GM19324 (cell line): ENCODE data around the gene CDKL1.

Experiments
- ATAC-seq: cut with Tn5 transposase; IDR thresholded peaks from one replicate; pipeline ENCODE4 v1.9.1; 2021; ENCODE audit warnings: mild to moderate bottlenecking, moderate library complexity; ENCODE audit not compliant: unreplicated experiment, low FRiP score

CDKL1 gene

GRCh38 chr14:50396631-50397389, at the start of gene CDKL1:
CDKL1 (minus strand) TSS chr14:50396881; CDS start chr14:50395868, 1,013 bp downstream.
- ATAC-seq, result peak; percentile 56

DNA sequence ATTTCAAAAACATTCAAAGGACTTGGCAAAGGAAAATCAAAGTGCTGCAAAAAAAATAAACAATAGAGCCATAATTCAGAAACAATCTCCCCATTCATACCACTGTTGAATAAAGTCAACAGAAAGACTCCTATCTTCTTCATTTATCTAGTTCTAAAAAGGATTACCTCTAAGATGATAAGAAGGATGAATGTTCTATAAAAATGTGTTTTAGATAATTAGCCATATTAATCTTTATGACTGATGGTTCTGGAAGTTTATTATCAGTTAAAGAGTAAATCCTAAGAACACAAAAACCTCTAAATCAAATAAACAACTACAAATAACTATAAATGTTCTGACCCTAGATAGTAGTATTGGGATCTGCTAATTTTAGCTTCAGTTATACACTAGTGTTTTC, 37.8 kb upstream of the CDKL1 start:
- ATAC-seq, result no peak

DNA sequence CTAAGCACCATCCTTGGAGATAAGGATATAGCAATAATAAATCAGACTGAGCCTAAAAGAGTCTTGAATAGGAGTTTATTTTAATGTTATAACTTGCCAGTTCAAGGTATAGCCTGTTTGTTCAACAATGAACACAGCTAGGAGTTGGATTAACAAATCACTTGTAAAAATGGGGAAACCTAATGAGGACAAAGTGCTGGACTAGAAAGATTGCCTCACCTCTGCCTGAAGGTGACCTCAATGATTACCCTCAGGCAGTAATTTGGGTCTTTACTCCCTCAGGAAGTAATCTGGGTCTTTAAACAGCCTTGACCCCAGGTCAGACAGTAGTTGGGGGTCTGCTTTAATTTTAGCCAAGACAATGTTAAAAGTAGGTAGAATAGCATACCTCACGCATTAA, 35.5 kb upstream of the CDKL1 start:
- no peak for ATAC-seq

GRCh38 chr14:50425816-50426215, 29.1 kb upstream of the CDKL1 start:
- ATAC-seq, result no peak

GRCh38 chr14:50425105-50425504, 28.4 kb upstream of the CDKL1 start:
- no peak for ATAC-seq

DNA sequence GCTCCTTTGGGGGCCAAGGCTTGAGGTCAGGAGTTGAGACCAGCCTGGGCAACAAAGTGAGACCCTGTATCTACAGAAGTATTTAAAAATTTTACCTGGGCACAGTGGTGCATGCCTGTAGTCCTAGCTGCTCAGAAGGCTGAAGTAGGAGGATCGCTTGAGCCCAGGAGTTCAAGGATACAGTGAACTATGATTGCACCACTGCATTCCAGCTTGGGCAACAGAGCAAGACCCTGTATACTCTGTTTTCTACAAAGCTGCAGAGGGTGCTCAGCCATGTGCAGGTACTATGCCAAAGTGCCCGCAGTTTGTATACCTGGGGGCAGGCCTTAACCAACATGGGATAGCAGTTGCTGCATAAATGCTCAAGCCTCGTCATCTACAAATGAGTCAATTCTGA, 26.8 kb upstream of the CDKL1 start:
- no peak for ATAC-seq

GRCh38 chr14:50421499-50421898, 24.8 kb upstream of the CDKL1 start:
- ATAC-seq, result no peak

DNA sequence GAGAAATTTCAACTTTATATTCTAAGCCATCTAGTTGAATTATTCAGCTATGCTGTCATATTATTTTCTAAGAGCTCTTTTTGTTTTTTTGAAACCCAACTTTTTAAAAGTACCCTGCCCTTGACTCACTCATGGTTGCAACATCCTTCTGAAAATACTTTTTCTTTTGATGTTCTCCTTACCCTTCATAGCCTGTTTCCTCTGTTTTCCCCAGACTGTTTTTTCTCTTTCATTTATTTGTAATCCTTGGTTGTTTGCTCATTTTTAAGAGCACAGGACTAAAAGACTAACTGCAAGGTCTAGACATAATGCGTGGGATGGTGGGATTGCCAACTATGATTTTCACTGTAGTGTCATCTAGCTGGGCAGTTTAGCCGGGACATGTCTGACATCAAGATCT, 21.2 kb upstream of the CDKL1 start:
- no peak for ATAC-seq

- ATAC-seq, result no peak
Observed at GRCh38 chr14:50410921-50411320, 14.2 kb upstream of the CDKL1 start.

GRCh38 chr14:50410071-50410470, 13.4 kb upstream of the CDKL1 start:
- no peak for ATAC-seq

DNA sequence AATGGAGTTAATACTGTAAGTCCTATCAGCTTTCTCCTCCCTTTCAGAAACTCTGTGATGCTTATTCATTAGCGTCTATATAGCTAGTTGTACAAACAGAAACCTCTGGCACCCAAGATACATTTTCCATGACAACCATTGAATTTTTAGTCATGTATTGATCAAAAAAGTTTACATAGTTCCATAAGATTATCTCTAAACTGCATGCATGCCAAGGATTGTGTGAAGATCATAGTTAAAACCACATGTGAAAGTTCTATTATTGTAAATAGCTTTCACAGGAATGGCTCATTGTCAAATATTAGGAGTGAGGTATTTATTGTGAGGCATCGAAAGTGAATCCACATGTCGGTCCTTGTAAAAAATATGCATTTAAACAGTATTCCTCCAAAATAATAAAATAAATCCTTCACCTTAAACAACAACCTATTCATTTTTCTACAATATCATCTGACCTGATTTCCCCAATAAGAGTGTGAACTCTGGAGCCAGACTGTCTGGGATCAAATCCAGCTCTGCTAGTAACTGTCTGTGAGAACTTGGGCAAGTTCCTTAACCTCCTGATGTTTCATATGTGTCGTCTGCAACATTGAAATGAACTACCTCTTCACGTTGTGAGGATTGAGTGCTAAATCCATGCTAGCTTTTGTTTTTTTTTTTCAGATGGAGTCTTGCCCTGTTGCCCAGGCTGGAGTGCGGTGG, 10.6 kb upstream of the CDKL1 start:
- ATAC-seq, result no peak

GRCh38 chr14:50403419-50403818, 6.7 kb upstream of the CDKL1 start:
- no peak for ATAC-seq

GRCh38 chr14:50402965-50403364, 6.3 kb upstream of the CDKL1 start:
- ATAC-seq, result no peak

- no peak for ATAC-seq
Observed at GRCh38 chr14:50400461-50400860, 3.8 kb upstream of the CDKL1 start.

- no peak for ATAC-seq
Observed at GRCh38 chr14:50399251-50400032, 2.8 kb upstream of the CDKL1 start.

- ATAC-seq, result no peak
Observed at GRCh38 chr14:50398189-50398580, 1.5 kb upstream of the CDKL1 start.

DNA sequence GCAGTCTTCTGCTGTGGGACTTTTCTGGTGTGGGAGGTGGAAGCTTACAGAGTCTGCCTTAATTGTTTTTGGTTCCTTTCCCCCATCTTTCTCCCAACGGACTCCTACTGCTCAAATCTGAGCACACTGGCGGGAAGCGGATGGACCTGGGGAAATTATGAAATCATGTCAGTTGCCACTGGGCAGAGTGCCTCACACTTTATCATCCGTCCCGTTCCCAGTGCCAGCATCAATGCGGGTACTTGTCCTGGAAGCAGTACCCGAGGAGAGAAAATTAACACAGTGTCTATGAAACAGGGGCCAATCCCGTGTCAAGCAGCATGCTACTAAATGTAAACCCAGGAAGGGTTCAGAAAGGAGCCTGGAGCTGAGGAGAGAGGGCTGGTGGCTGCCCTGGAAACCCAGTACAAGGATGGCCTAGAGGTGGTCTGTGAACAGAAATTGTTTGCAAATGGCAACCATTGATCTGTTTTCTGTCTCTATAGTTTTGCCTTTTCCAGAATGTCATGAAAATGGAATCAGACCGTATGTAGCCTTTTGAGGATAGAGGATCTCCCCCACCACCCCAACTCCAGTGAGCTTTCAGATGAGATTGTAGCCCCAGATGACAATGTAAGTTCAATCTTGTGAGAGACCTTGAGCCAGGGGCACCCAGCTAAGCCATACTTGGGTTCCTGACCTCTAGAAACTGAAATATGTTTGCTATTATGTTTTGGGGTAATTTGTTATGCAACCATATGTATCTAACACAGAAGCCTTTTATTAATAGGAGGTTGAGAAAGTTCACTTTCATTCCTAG, 908 bp upstream of the CDKL1 start:
- no peak for ATAC-seq

DNA sequence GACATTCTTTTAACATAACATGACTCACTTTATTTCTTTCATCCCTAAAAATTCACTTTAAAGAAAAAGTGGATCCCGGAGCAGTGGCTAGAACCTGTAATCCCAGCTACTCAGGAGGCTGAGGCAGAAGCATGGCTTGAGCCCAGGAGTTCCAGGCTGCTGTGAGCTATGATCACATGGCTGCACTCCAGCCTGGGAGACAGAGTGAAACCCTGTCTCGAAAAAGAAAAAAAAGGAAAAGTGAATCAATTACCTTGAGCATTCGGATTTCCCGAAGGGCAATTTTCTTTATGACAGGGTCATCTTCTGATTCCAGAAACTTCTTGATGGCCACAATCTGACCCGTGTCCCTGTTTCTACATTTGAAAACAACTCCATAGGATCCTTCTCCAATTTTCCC, 1.2 kb downstream of the CDKL1 start:
- ATAC-seq, result no peak

- no peak for ATAC-seq
Observed at GRCh38 chr14:50394713-50395112, 2.0 kb downstream of the CDKL1 start.

GRCh38 chr14:50389668-50390441, 6.8 kb downstream of the CDKL1 start:
- ATAC-seq, result no peak
